Ramos (cell line): ENCODE data around the gene SLC23A2.

ENCODE experiments used
- in situ Hi-C: fragments of 300-500 bp; cut with MboI; formaldehyde crosslinking; loops from one replicate; pipeline ENCODE4 v1.14.3; 2022; ENCODE audit warnings: low sequenced_read_pairs; ENCODE audit not compliant: unreplicated experiment

Gene SLC23A2

GRCh38 chr20:4971064-4971463 is 30.2 kb downstream of the SLC23A2 start:
- in situ Hi-C loops, result no loop called here

GRCh38 chr20:4967752-4968477 is 33.4 kb downstream of the SLC23A2 start:
- in situ Hi-C loops, result no loop called here

- in situ Hi-C loops, result no loop called here
Observed at GRCh38 chr20:4966826-4967751, 34.2 kb downstream of the SLC23A2 start.

- in situ Hi-C loops, result no loop called here
Observed at GRCh38 chr20:4962241-4962855, 39.0 kb downstream of the SLC23A2 start.

GRCh38 chr20:4961746-4962145 is 39.6 kb downstream of the SLC23A2 start:
- in situ Hi-C loops, result no loop called here

- in situ Hi-C loops, result loop anchor here (10.0 kb wide), 1 partner anchor 355 kb away; no protein-coding TSS in a partner anchor
Observed at GRCh38 chr20:4959592-4959991, 41.7 kb downstream of the SLC23A2 start.

GRCh38 chr20:4957939-4958362 is 43.4 kb downstream of the SLC23A2 start:
- in situ Hi-C loops, result loop anchor here (10.0 kb wide), 1 partner anchor 353 kb away; no protein-coding TSS in a partner anchor

- in situ Hi-C loops, result loop anchor here (10.0 kb wide), 1 partner anchor 352 kb away; no protein-coding TSS in a partner anchor
Observed at GRCh38 chr20:4957187-4957586, 44.1 kb downstream of the SLC23A2 start.

- in situ Hi-C loops, result loop anchor here (10.0 kb wide), 1 partner anchor 352 kb away; no protein-coding TSS in a partner anchor
Observed at GRCh38 chr20:4956200-4956810, 45.0 kb downstream of the SLC23A2 start.

GRCh38 chr20:4953881-4954280 is 47.4 kb downstream of the SLC23A2 start:
- in situ Hi-C loops, result loop anchor here (10.0 kb wide), 1 partner anchor 349 kb away; no protein-coding TSS in a partner anchor

- in situ Hi-C loops, result loop anchor here (10.0 kb wide), 1 partner anchor 347 kb away; no protein-coding TSS in a partner anchor
Observed at GRCh38 chr20:4952229-4952628, 49.1 kb downstream of the SLC23A2 start.

- in situ Hi-C loops, result loop anchor here (10.0 kb wide), 1 partner anchor 346 kb away; no protein-coding TSS in a partner anchor
Observed at GRCh38 chr20:4951299-4951698, 50.0 kb downstream of the SLC23A2 start.

GRCh38 chr20:4950841-4951240 is 50.5 kb downstream of the SLC23A2 start:
- in situ Hi-C loops, result loop anchor here (10.0 kb wide), 1 partner anchor 346 kb away; no protein-coding TSS in a partner anchor

GRCh38 chr20:4950437-4950836 is 50.9 kb downstream of the SLC23A2 start:
- in situ Hi-C loops, result loop anchor here (10.0 kb wide), 1 partner anchor 346 kb away; no protein-coding TSS in a partner anchor

GRCh38 chr20:4949833-4950178 is 51.5 kb downstream of the SLC23A2 start:
- in situ Hi-C loops, result loop anchor here (10.0 kb wide), 1 partner anchor 345 kb away; no protein-coding TSS in a partner anchor

GRCh38 chr20:4947817-4948559 is 53.3 kb downstream of the SLC23A2 start:
- in situ Hi-C loops, result no loop called here

- in situ Hi-C loops, result no loop called here
Observed at GRCh38 chr20:4946986-4947385, 54.3 kb downstream of the SLC23A2 start.

GRCh38 chr20:4946585-4946984 is 54.7 kb downstream of the SLC23A2 start:
- in situ Hi-C loops, result no loop called here
